Measurements from ENCODE around the gene GPATCH11. TPM values are rescaled to one million over a fixed set of nuclear protein-coding genes. Genes with fewer than 3 reads are reported as not detected.

Gene GPATCH11
- total and polyA plus RNA-seq, 2 of the 4 experiments (the other 2 are of a cell fraction): 3.9 to 4.7 TPM

DNA sequence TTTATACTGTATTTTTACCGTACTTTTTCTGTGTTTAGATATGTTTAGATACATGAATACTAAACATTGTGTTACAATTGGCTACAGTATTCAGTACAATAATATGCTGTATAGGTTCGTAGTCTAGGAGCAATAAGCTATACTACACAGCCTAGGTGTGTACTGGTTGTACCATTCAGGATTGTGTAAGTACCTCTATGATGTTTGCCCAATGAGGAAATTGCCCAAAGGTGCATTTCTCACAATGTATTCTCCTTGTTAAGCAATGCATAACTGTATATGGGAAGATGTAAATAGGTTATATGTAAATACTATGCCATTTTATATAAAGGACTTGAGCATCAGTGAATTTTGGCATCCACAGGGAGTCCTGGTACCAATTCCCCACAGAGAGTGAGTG, 61.7 kb downstream of the GPATCH11 start:
- Histone ChIP-seq H3K14ac (replicated peaks; ENCODE audit: low read depth, low read length) (no peak overlapping the region), H4K5ac (ENCODE audit: low read depth, low read length) (no peak overlapping the region), H3K4me3 (ENCODE audit: insufficient read depth, low read depth, low read length) (no peak overlapping the region), H4K20me1 (ENCODE audit: insufficient read depth, low read length) (peaks cover 3% of the 10 kb centered on the region; the same call in 1 of the 2 replicates), H2BK15ac (ENCODE audit: low read depth, low read length) (no peak overlapping the region), H4K8ac (ENCODE audit: low read depth in 2 of 2, low read length in 2 of 2) (no peak overlapping the region), H3K4me1 (ENCODE audit: control insufficient read depth, insufficient read depth, low read length) (no peaks in the 10 kb centered on the region; the same call in 1 of the 2 replicates), H3K27me3 (ENCODE audit: control insufficient read depth, insufficient read depth, low read length) (no peaks in the 10 kb centered on the region), H3K4ac (ENCODE audit: low read depth, low read length) (no peak overlapping the region), H4K91ac (ENCODE audit: insufficient read depth, low read depth, low read length) (no peak overlapping the region), H3K36me3 (ENCODE audit: control insufficient read depth, insufficient read depth, low read length) (peaks cover 31% of the 10 kb centered on the region), H3K18ac (ENCODE audit: low read depth, low read length) (no peak overlapping the region), H3K9me3 (ENCODE audit: control insufficient read depth, insufficient read depth, low read length) (no peaks in the 10 kb centered on the region), H2AFZ (replicated peaks; ENCODE audit: low read length, poor library complexity) (no peak overlapping the region), H2BK120ac (ENCODE audit: low read depth, low read length) (no peak overlapping the region), H3K56ac (ENCODE audit: extremely low read depth, insufficient read depth, low read length) (no peak overlapping the region), H2BK20ac (ENCODE audit: low read depth, low read length) (no peak overlapping the region), H2BK5ac (ENCODE audit: low read depth, low read length, poor library complexity, severe bottlenecking) (no peak overlapping the region), H3K9me1 (ENCODE audit: insufficient read depth, low read length) (peaks cover 9% of the 10 kb centered on the region), H3K27ac (ENCODE audit: insufficient read depth, low read length) (no peak overlapping the region), H3K9ac (ENCODE audit: low read depth, low read length) (no peak overlapping the region), H2AK9ac (replicated peaks; ENCODE audit: low read depth, low read length, poor library complexity) (no peak overlapping the region), H3K23ac (ENCODE audit: low read depth, low read length) (no peak overlapping the region), H3K79me1 (ENCODE audit: low read depth in 1 of 2, low read length in 2 of 2) (peaks cover 21 to 29% of the 10 kb centered on the region in 2 experiments), H3K4me2 (ENCODE audit: low read depth, low read length) (no peak overlapping the region), H2AK5ac (ENCODE audit: low read depth, low read length) (no peak overlapping the region)
- DNase-seq (no peak), ATAC-seq (ENCODE audit: low read depth) (no peak)
- no peak for TF ChIP-seq RFX5 (IDR thresholded peaks at IDR 0.05; ENCODE audit: low read depth, low read length)
- TF ChIP-seq SMC3 (IDR thresholded peaks at IDR 0.05; ENCODE audit: low read depth, low read length): no peak
- no peak for TF ChIP-seq FOS (IDR thresholded peaks at IDR 0.05; ENCODE audit: low read depth, low read length)
- no peak for TF ChIP-seq MAFK (IDR thresholded peaks at IDR 0.05; ENCODE audit: low read depth, low read length)
- no peak for TF ChIP-seq POLR2A (IDR thresholded peaks at IDR 0.05; ENCODE audit: low read depth, low read length)
- no peak for TF ChIP-seq CEBPB (IDR thresholded peaks at IDR 0.05; ENCODE audit: low read depth, low read length)
- TF ChIP-seq RAD21 (IDR thresholded peaks at IDR 0.05; ENCODE audit: low read length): no peak
- dilution Hi-C loops (cut with HindIII; ENCODE audit: low sequenced_read_pairs, unreplicated experiment) (no loop called here), intact Hi-C loops (cut with micrococcal nuclease) (no loop called here), in situ Hi-C loops (cut with MboI; ENCODE audit: low sequenced_read_pairs) (no loop called here)
- BruUV-seq (replicated peaks): no TSS peak
- CTCF ChIA-PET: interaction anchor here (0.7 kb wide), 1 partner anchor 649 kb away, joined by 3 read pairs; no protein-coding TSS in a partner anchor
- POLR2A ChIA-PET (ENCODE audit: unreplicated experiment): no interaction called here
- WGBS, 2 experiments (ENCODE audit: extremely low coverage in 2 of 2, insufficient read length in 1 of 2): no CpG with 5 or more reads among the region's 2 CpGs

Data from IMR-90 (cell line).